SH-SY5Y (cell line): ENCODE results near the gene C3orf38.

ENCODE experiments used
- GATA2 ChIP-seq: IDR thresholded peaks from 2 replicates; pipeline ENCODE4 v1.6.1; 2011; ENCODE audit warnings: mild to moderate bottlenecking, low read depth, low read length
- GATA3 ChIP-seq: IDR thresholded peaks from 2 replicates; pipeline ENCODE4 v1.6.1; 2011; ENCODE audit warnings: low read depth, mild to moderate bottlenecking, low read length, moderate library complexity

Gene C3orf38

DNA sequence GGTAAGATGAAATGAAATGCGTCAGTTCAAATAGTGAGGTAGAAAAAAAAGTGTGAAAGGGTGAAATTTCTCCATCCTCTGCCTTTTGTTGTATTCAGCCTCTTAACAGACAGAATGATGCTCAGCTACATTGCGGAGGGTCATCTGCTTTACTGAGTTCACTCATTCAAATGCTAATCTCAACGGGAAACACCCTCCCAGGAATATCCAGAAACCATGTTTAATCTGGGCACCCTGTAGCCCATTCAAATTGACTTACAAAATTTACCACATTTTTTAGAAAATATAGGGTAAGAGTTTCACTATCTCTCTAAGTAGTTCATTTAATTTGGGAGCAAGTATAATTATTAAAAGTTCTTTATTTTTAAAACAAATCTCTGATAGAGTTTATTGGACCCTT is 42.9 kb downstream of the C3orf38 start:
- TF ChIP-seq GATA2, result no peak
- TF ChIP-seq GATA3, result no peak

DNA sequence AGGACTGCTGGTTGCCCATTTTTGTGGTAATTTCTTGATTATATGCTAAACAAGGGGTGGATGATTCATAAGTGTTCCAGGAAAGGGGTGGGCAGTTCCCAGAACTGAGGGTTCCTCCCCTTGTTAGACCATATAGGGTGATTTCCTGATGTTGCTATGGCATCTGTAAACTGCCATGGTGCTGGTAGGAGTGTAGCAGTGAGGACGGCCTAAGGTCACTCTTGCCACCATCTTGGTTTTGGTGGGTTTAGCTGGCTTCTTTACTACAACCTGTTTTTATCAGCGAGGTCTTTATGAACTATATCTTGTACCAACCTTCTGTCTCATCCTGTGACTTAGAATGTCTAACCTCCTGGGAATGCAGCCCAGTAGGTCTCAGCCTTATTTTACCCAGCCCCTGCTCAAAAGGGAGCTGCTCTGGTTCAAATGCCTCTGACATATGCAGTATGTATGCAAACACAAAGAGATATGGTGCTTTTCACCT is 46.2 kb downstream of the C3orf38 start:
- TF ChIP-seq GATA2 (no peak), GATA3 (no peak)

DNA sequence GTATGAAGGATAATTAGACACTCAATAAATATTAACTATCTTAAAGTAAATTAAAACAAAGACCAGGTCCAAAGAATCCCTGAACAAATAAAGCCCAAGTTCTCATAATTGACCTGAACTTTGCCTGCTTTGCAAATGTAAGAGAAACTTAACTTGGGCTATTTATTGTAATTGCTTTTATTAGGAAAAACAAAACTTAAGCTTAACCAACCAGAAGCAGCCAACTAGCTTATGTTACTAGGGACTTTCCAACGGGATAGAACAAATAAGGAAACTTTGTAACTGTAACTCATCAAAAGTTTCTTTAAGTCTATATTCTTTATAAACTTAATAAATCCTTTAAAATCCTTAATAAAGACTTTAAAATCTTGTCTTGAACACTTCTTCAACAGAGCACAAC is 48.4 kb downstream of the C3orf38 start:
- TF ChIP-seq GATA2 (no peak), GATA3 (no peak)

DNA sequence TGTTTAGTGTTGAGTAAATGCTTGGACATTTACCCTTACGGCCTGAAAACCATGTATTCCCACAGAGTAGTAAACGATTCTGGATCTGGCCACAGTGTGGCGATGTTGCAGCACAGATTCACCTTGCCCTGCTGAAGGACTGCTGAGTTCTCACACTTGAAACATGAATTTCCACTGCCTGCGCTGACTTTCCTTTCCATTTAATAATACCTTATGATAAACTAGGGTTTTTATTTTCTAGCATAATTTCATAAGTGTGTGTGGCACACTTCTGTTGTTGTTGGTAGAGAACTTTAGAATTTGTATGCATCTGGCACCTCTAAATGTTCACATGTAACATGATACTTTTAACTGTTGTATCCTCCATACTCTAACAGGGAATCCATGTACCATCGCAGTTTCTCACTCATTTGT is 53.9 kb downstream of the C3orf38 start:
- TF ChIP-seq GATA2 (no peak), GATA3 (no peak)
